CD4-positive, alpha-beta T cell treated with Interleukin-1 beta for 1 hour (primary cell): ENCODE data around the gene OGFRL1.
A peak's percentile ranks its signal among the peaks of the same experiment; 100 is the strongest.

Source experiments
- DNase-seq, 2 donors: peaks; one replicate each; pipeline ENCODE4 v3.0.0-alpha.2; 2020 to 2022

OGFRL1 gene

DNA sequence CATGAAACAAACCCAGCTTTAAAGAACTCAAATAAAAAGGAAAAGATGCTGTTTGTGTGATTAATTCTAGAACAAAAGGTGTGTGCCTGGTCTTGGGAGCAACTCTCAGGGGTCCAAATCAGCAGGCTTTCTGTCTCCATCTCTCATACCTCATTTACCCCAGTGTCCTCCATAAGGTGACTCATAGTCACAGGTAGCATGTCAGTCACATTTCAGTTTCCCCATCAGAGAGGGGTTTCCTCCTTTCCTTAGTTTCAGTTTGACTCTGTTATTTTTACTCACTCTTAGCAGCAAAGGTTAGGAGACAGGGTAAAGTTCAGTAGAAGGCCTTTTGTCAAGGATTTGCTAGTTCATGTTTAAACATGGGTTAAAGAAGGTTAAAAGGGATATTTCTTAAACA, 46.2 kb downstream of the OGFRL1 start:
- DNase-seq, result no peak

DNA sequence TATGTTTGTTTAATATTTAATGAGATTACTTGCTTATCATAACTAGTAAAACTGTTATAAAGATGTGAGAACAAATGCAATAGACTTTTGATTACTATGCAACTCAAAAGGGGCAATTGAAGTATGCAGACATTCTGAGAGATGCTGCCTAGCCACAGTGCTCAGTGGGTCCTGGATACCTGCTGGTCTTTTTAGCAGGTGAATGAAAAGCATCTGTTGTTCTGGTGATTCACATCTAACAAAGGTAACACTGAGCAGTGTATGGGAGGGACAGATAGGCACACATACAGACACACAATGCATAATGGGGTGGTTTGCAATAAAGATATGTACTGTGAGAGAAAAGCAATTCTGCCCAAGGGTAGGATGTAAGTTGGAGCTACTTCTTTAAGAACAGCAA, 46.9 kb downstream of the OGFRL1 start:
- DNase-seq, result no peak

DNA sequence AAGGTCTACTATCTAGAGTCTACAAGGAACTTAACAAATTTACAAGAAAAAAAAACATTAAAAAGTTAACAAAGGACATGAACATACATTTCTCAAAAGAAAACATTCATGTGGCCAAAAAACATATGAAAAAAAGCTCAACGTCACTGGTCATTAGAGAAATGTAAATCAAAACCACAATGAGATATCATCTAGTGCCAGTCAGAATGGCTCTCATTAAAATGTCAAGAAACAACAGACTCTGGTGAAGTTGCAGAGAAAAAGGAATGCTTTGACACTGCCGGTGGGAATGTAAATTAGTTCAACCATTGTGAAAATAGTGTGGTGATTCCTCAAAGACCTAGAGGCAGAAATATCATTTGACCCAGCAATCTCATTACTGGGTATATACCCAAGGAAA, 48.3 kb downstream of the OGFRL1 start:
- no peak for DNase-seq

DNA sequence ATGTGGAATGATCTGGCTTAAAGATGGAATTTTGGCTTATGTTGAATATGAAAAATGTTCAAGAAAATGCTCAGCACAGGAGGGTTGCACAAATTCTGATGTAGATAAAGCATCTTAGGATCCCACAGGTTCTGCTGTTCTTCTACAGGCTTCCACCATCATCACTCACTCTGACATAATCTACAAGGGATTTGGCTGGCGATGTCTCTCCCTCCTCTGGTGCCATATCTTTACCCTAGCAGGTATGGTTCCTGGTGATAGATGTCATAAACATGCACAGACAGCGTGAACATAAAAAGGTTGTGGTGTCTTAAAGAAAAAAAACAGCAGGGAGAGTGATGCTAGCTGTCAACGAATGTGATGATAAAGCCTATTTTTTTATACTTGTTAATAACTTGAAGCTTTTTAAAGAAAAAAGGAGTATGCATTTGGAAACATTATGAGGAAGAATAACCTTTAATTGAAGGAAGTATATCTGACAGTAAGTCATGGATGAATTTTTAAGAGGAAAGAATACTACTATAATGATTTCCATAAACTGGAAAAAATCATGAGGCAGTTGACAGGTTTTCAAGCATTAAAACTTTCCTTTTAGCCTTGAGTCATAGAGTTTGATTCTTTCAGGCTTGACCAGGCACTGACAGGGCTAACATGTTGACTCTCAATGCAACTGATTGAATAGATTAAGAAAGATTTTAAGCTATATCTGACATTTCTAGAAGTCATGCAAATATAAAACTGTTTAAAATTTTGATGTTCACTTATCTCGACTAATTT, 50.1 kb downstream of the OGFRL1 start:
- DNase-seq, result no peak

DNA sequence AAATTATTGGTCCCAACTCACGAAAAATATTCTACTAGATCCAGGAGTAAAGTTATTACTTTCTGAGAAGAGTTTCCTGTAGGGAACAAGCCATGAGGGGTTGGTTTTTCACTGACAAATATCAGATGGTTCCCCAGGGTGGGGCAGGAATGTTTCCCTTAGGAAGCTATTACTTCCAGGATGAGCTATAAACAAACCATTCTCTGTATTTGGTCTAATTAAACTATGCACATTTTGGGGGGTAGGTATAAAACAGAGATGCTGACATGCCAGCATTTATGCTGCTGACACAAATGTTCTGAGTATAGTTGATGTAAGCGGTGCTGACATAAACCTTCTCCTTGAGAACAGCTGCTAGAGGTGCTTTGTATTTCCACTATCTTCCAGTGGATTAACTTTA, 54.2 kb downstream of the OGFRL1 start:
- no peak for DNase-seq

DNA sequence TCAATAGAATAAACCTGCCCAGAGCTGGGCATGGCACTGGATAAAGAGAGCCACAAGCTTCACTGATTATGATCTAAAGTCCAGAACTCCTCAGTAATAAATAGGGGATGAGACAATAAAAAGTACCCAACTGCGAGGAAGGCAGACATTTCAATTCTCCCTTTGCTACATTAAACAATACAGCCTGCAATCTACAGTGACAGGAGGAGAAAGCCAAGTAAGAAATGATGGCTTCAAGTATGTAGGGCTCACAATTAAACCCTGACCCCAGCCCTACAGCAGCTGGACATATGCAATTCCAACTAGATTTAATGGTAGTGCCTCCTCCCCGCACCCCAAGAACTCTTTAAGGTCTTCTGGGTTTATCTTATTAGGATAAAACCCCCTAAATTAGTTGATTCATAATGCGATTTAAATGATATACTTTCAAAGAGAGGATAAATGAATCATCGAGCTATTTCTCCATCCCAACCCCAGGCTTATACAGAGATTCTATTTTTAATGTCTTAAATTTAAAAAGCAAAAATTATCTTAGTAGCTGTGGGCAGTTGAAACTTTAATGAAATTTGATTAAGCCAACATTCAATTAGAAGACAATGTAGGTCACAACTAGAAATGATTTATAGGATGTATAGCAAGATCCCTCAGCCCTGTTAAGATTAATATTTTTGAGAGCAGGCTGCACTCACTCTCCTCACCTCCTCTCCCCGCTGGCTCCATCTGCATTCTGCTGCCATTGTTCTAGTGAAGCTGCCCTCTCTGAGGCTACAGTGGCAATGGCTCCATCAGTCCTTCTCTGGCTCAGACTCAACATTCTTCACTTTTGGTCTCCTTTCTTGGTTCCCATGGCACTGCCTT, 57.1 kb downstream of the OGFRL1 start:
- DNase-seq, result no peak

DNA sequence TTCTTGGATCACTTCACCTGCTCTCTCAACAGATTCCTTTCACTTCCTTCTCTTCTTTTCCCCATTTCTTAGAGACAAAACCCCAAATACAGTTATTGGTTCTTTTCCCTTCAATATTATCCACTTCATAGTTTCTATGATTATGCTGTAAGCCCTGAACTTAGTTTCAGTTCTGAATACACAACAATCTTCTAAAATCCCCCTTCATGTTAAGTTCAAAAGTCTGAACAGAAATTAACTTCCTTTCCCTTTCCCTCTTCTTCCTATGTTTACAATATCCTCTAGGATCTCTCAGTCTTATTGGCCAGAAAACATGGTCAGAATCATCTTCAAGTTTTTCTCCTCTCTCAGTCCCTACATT, 57.7 kb downstream of the OGFRL1 start:
- DNase-seq, result no peak

DNA sequence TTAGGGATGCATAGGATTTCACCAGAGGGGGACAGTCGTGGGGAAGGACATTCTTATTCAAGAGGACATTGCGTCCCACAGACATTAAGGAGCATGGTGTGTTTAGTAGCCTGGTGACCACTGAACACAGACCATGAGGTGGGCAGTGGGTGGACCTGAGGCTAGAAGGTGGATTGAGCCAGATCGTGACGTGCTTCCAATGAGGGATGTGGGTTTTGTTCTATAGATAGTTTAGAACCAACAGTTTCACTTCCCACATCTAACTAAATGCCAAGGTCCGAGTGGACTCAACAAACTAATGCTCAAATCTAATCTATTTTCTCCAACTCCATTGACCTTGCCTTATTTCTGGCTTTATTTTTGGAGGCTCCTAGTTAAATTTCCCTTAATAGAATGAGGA, 58.5 kb downstream of the OGFRL1 start:
- DNase-seq, result no peak

DNA sequence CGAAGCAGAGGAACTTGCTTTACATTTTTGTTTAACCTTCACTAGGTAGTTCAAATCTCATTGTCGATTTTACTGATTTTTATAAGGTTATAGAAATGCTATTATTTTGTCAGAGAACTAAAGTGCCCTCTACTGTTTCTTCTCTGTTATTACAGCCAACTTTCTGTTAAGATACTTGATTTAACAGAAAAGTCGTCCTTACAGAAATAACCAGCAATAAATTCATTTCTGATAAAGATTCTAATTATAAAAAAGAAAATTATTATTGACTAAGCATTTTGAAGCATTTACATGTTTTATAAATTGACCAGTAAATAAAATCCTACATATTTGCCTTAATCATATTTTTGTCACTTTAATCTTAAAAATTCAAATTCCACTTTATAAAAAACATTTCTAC, 60.8 kb downstream of the OGFRL1 start:
- peak in 1 of 2 donors; percentile 33 for DNase-seq

DNA sequence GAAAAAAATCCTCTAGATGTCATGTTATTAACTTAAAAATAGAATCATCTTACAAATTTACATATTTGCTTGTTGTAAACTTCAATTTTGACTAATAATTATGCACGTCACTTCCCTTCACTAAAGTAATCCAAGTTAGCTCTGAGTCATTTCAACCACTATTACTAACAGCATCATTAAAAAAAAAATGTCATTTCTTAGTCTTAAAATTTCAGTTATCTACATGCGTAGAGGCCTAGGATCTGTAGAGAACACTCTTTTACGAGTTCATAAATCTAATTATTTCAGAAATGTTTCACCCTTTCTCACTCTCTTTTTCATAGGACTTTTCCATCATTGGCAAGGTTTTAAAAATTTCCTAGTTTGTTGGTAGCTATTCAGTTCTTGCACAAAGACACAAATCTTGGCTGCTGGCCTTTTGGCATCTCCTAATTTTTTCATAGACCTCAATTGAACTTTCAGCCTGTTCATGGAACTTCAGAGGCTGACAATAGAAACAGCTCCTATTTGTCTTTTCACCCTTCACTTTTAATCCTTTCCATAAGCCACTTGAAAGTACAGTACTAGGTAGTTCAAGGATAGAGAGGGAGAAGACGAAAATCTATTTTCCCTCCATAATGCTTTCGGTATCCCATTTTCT, 61.5 kb downstream of the OGFRL1 start:
- no peak for DNase-seq

DNA sequence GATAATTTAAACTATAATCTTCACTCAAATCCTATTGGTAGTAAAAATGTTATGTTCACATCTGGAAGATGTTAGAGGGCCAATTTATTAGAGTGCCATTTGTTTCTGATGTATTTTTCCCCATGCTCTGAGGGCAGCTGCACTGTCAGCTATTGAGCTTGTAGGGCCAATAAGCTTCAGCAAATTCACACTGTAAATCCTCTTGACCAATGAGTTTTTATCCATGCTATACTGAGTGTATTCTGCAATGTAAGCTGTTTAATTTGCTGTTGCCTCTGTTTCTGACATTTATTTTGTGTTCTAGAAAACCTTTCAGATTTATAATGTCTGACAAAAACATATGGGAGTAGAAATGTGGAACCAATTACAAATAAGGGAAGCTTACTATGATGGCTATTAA, 62.6 kb downstream of the OGFRL1 start:
- no peak for DNase-seq
